HCT116 (cell line): Measurements from ENCODE around the gene ZNF775. TPM values are rescaled to one million over a fixed set of nuclear protein-coding genes. Genes with fewer than 3 reads are reported as not detected.

Experiments
- ATAC-seq: fragments of 200-7000 bp; cut with Tn5 transposase; 2 replicates; pipeline ENCODE4 v1.9.1; 2020; ENCODE audit warnings: mild to moderate bottlenecking, moderate library complexity
- BruUV-seq: library from RNA; stranded (reverse); fragments of 400-500 nt; replicated peaks from 2 replicates; lab custom pipeline; 2021; lab: Mats Ljungman, UMichigan
- CTCF ChIA-PET: fragments of 300-600 bp; sonication (Branson Sonifier 250); formaldehyde crosslinking; loops from one replicate; lab custom pipeline; 2021; ENCODE audit warnings: antibody characterized with exemption; lab: Charles Lee
- POLR2A ChIA-PET: fragments of 300-600, 350-600 bp; sonication (Branson Sonifier 250); formaldehyde crosslinking; loops from one replicate; lab custom pipeline; 2021; ENCODE audit warnings: antibody characterized with exemption; lab: Charles Lee
- RAD21 ChIA-PET, 2 experiments: fragments of 300-600 bp; sonication (Branson Sonifier 250); formaldehyde crosslinking; loops; one replicate each; lab custom pipeline; 2023; ENCODE audit warnings: low total read pairs in 2 of 2; ENCODE audit not compliant: uncharacterized antibody in 2 of 2, unreplicated experiment in 2 of 2, low non-redundant PET in 1 of 2; lab: Charles Lee
- DNase-seq: peaks from one replicate; pipeline ENCODE4 v3.0.0-alpha.2; 2010; ENCODE audit warnings: low read depth, low spot score
- H2AFZ ChIP-seq: fragments of 200-600 bp; shearing (Covaris generic), sonication (generic); 2 replicates; pipeline ENCODE4 v1.6.1; 2017; ENCODE audit warnings: low read depth, mixed run types, mixed read lengths, antibody characterized with exemption, low read length; ENCODE audit not compliant: poor library complexity, severe bottlenecking
- H3K27ac ChIP-seq: 2 replicates; pipeline ENCODE4 v1.5.1; 2012; ENCODE audit warnings: low read depth, low read length
- H3K27me3 ChIP-seq: fragments of 200-600 bp; sonication (generic); 2 replicates; pipeline ENCODE4 v1.6.1; 2016; ENCODE audit warnings: mixed run types, low read length, mixed read lengths; ENCODE audit not compliant: insufficient read depth
- H3K36me3 ChIP-seq, 2 experiments: fragments of 200-500 bp in 1 of 2; fragments of 200-600 bp in 1 of 2; sonication (Bioruptor generic) in 1 of 2; sonication (generic) in 1 of 2; 2 replicates each; pipeline versions ENCODE4 v1.5.1 to v1.6.1; 2014 to 2016; ENCODE audit warnings: low read length in 2 of 2, inconsistent platforms in 1 of 2, mixed read lengths in 1 of 2, mixed run types in 1 of 2; ENCODE audit not compliant: insufficient read depth in 2 of 2, control insufficient read depth in 1 of 2
- H3K4me1 ChIP-seq, 2 experiments: fragments of 200-600 bp in 1 of 2; sonication (generic) in 1 of 2; 2 replicates each; pipeline versions ENCODE4 v1.5.1 to v1.6.1; 2012 to 2017; ENCODE audit warnings: low read length in 2 of 2, inconsistent platforms in 1 of 2, mild to moderate bottlenecking in 1 of 2, mixed read lengths in 1 of 2, mixed run types in 1 of 2, moderate library complexity in 1 of 2; ENCODE audit not compliant: insufficient read depth in 2 of 2, control insufficient read depth in 1 of 2
- H3K4me2 ChIP-seq: fragments of 200-600 bp; sonication (generic); 2 replicates; pipeline ENCODE4 v1.6.1; 2017; ENCODE audit warnings: mixed run types, low read length, mixed read lengths
- H3K4me3 ChIP-seq, 2 experiments: fragments of 200-600 bp in 1 of 2; sonication (generic) in 1 of 2; replicated peaks in 1 of 2; 2 replicates each; pipeline ENCODE4 v1.5.1; 2011 to 2016; ENCODE audit warnings: low read length in 2 of 2, control low read depth in 1 of 2, low read depth in 1 of 2, mild to moderate bottlenecking in 1 of 2, mixed read lengths in 1 of 2, mixed run types in 1 of 2
- H3K79me2 ChIP-seq: fragments of 200-600 bp; sonication (generic); 2 replicates; pipeline ENCODE4 v1.6.1; 2017; ENCODE audit warnings: mild to moderate bottlenecking, mixed run types, low read length, moderate library complexity, mixed read lengths; ENCODE audit not compliant: insufficient read depth
- H3K9ac ChIP-seq: fragments of 200-600 bp; sonication (generic); 2 replicates; pipeline ENCODE4 v1.6.1; 2016; ENCODE audit warnings: low read length, mixed read lengths
- H3K9me2 ChIP-seq: fragments of 200-600 bp; sonication (generic), shearing (Covaris generic); 2 replicates; pipeline ENCODE4 v1.6.1; 2017; ENCODE audit warnings: mixed run types, mild to moderate bottlenecking, moderate library complexity; ENCODE audit not compliant: insufficient read depth
- H3K9me3 ChIP-seq, 2 experiments: fragments of 200-500 bp in 1 of 2; fragments of 200-600 bp in 1 of 2; sonication (Bioruptor generic) in 1 of 2; sonication (generic) in 1 of 2; 2 replicates each; pipeline ENCODE4 v1.6.1; 2014 to 2017; ENCODE audit warnings: low read length in 2 of 2, mixed read lengths in 2 of 2, inconsistent platforms in 1 of 2, low read depth in 1 of 2, mild to moderate bottlenecking in 1 of 2, mixed run types in 1 of 2, moderate library complexity in 1 of 2; ENCODE audit not compliant: control insufficient read depth in 1 of 2, insufficient read depth in 1 of 2
- H4K20me1 ChIP-seq: fragments of 200-600 bp; sonication (generic), shearing (Covaris generic); 2 replicates; pipeline ENCODE4 v1.6.1; 2017; ENCODE audit warnings: mixed run types, mild to moderate bottlenecking, moderate library complexity; ENCODE audit not compliant: insufficient read depth
- CBX3 ChIP-seq: IDR thresholded peaks from 2 replicates; pipeline ENCODE4 v1.6.1; 2012; ENCODE audit warnings: low read depth
- FOSL1 ChIP-seq: IDR thresholded peaks from 2 replicates; pipeline ENCODE4 v1.6.1; 2012; ENCODE audit warnings: low read depth
- JUND ChIP-seq: IDR thresholded peaks from 2 replicates; pipeline ENCODE4 v1.6.1; 2012
- POLR2A ChIP-seq: IDR thresholded peaks from 2 replicates; pipeline ENCODE4 v1.7.0; 2011; ENCODE audit warnings: borderline replicate concordance; ENCODE audit not compliant: insufficient read depth, insufficient read length; ENCODE audit errors: extremely low read depth
- intact Hi-C: fragments of 100-400 bp; cut with micrococcal nuclease; formaldehyde crosslinking; loops from 2 replicates; pipeline ENCODE4 v1.10.0; 2022
- total RNA-seq: library from RNA; stranded (reverse); gene quantifications from one replicate; pipeline ENCODE4 v1.2.1, GENCODE V29; 2021; ENCODE audit not compliant: unreplicated experiment
- TF ChIP-seq, protein P1 (sequence below): IDR thresholded peaks from 2 replicates; pipeline ENCODE4 v1.6.1; 2012; ENCODE audit warnings: low read depth
- TF ChIP-seq, protein P2 (sequence below): IDR thresholded peaks from 2 replicates; pipeline ENCODE4 v1.6.1; 2011; ENCODE audit warnings: mild to moderate bottlenecking, low read length, moderate library complexity; ENCODE audit not compliant: insufficient replicate concordance; ENCODE audit errors: extremely low read depth

Gene ZNF775
- total RNA-seq, 1 experiment from 2014 or later, result 4.5 TPM

DNA sequence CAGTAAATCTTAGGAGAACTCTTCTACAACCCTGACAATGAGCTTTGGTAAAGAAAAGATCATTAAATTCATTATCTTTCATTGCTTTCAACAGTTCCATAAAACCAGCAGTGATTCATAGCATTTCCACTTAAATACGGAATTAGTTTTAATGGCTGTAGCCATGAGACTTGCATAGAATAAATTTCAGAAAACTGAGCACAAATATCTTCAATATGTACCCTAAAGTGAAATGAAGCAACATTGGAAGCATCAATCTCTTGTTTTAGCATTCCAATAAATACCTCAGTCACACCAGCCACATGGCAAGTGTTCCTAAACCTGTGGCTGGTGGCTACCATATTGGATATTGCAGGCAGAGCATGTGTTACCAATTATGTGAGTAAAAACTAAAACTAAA, 34.1 kb upstream of the ZNF775 start (continued):
- TF ChIP-seq, protein P1, sequence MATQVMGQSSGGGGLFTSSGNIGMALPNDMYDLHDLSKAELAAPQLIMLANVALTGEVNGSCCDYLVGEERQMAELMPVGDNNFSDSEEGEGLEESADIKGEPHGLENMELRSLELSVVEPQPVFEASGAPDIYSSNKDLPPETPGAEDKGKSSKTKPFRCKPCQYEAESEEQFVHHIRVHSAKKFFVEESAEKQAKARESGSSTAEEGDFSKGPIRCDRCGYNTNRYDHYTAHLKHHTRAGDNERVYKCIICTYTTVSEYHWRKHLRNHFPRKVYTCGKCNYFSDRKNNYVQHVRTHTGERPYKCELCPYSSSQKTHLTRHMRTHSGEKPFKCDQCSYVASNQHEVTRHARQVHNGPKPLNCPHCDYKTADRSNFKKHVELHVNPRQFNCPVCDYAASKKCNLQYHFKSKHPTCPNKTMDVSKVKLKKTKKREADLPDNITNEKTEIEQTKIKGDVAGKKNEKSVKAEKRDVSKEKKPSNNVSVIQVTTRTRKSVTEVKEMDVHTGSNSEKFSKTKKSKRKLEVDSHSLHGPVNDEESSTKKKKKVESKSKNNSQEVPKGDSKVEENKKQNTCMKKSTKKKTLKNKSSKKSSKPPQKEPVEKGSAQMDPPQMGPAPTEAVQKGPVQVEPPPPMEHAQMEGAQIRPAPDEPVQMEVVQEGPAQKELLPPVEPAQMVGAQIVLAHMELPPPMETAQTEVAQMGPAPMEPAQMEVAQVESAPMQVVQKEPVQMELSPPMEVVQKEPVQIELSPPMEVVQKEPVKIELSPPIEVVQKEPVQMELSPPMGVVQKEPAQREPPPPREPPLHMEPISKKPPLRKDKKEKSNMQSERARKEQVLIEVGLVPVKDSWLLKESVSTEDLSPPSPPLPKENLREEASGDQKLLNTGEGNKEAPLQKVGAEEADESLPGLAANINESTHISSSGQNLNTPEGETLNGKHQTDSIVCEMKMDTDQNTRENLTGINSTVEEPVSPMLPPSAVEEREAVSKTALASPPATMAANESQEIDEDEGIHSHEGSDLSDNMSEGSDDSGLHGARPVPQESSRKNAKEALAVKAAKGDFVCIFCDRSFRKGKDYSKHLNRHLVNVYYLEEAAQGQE, result no peak
- no peak for TF ChIP-seq FOSL1
- no peak for TF ChIP-seq JUND

DNA sequence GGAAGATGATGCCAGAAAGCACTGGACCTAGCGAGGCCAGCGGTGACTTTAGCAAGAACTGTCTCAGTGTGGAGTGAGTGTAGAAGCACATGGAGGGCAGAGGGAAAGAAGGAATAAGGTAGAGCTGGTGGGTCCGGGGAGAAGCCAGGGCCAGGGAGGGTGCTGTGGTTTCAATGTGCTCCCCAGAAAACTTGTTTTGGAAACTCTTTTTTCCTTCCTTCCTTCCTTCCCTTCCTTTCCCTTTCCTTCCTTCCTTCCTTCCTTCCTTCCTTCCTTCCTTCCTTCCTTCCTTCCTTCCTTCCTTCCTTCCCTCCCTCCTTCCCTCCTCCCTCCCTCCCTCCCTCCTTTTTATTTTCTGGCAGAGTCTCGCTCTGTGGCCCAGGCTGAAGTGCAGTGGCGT, 32.2 kb upstream of the ZNF775 start:
- no peaks in the 10 kb centered on the region for H4K20me1 ChIP-seq
- no peak overlapping the region for H3K4me2 ChIP-seq
- ChIA-PET RAD21 (no interaction called here), POLR2A (no interaction called here), CTCF (no interaction called here)
- no peaks in the 10 kb centered on the region for H3K9me3 ChIP-seq
- no peak overlapping the region for H3K9ac ChIP-seq
- no peak overlapping the region for H3K27ac ChIP-seq
- no peaks in the 10 kb centered on the region for H3K4me1 ChIP-seq
- DNase-seq (no peak), ATAC-seq (no peak)
- TF ChIP-seq CBX3, result no peak
- TF ChIP-seq, protein P2, sequence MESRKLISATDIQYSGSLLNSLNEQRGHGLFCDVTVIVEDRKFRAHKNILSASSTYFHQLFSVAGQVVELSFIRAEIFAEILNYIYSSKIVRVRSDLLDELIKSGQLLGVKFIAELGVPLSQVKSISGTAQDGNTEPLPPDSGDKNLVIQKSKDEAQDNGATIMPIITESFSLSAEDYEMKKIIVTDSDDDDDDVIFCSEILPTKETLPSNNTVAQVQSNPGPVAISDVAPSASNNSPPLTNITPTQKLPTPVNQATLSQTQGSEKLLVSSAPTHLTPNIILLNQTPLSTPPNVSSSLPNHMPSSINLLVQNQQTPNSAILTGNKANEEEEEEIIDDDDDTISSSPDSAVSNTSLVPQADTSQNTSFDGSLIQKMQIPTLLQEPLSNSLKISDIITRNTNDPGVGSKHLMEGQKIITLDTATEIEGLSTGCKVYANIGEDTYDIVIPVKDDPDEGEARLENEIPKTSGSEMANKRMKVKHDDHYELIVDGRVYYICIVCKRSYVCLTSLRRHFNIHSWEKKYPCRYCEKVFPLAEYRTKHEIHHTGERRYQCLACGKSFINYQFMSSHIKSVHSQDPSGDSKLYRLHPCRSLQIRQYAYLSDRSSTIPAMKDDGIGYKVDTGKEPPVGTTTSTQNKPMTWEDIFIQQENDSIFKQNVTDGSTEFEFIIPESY, result no peak
- TF ChIP-seq POLR2A, result no peak
- no peak overlapping the region for H2AFZ ChIP-seq
- no peaks in the 10 kb centered on the region for H3K36me3 ChIP-seq
- H3K9me2 ChIP-seq, result no peaks in the 10 kb centered on the region
- no peaks in the 10 kb centered on the region for H3K27me3 ChIP-seq
- BruUV-seq, result no TSS peak
- no peaks in the 10 kb centered on the region for H3K79me2 ChIP-seq
- H3K4me3 ChIP-seq, result no peak overlapping the region
- intact Hi-C loops, result no loop called here
